Nasal cavity respiratory epithelium epithelial cell of viscerocranial mucosa (primary cell): Measurements from ENCODE around the gene HS3ST2. TPM values are rescaled to one million over a fixed set of nuclear protein-coding genes. Genes with fewer than 3 reads are reported as not detected.

Experiments used
- total RNA-seq: library from RNA; depleted of rRNA; stranded (reverse); fragments of >200 nt; gene quantifications from 2 replicates; pipeline ENCODE4 v1.2.3, GENCODE V29; 2014

The HS3ST2 gene
- 0.71 and 1.7 TPM in 2 replicates for total RNA-seq

DNA sequence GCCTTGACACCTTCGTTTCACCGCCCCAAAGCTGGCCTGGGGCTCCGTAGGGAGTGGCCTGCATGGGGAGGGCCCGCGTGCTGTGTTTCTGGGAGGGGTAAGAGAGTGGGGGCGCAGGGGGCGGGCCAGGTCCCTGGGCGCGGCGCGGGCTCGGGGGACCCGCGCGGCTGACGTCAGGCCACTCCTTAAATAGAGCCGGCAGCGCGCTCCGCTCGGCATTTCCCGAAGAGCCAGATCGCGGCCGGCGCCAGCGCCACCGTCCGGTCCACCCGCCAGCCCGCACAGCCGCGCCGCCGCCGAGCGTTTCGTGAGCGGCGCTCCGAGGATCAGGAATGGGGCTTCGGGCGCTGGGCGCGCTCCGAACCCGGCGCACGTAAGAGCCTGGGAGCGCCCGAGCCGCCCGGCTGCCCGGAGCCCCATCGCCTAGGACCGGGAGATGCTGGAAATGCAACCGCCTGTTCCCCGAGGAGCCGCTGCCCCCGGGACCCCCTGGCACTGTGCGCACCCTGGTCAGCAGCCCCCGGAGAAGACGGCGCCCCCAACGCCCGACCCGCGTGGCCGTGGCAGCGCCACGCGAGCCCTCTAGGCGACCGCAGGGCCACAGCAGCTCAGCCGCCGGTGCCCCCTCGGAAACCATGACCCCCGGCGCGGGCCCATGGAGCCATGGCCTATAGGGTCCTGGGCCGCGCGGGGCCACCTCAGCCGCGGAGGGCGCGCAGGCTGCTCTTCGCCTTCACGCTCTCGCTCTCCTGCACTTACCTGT is at the start of gene HS3ST2:
Gene HS3ST2, plus strand, starts transcription at position 215 of the 763 bp plus-strand sequence. Its CDS starts 449 bp downstream, at position 664.

